ENCODE data around the gene SRPRB.

- TF ChIP-seq CTCF (conservative IDR thresholded peaks at IDR 0.05): no peak
- TF ChIP-seq ZFX (IDR thresholded peaks at IDR 0.05): no peak
Observed at GRCh38 chr3:133769536-133769935, 36.1 kb upstream of the SRPRB start.
